GM12891 (cell line): ENCODE results near the gene FLT3.

ENCODE experiments used
- PAX5 ChIP-seq: IDR thresholded peaks from 2 replicates; pipeline ENCODE4 v1.6.1; 2011; ENCODE audit warnings: low read length, moderate library complexity, mild to moderate bottlenecking; ENCODE audit not compliant: insufficient read depth, severe bottlenecking
- POLR2A ChIP-seq: IDR thresholded peaks from 2 replicates; pipeline ENCODE4 v1.6.1; 2011; ENCODE audit warnings: low read depth, low read length, control low read depth
- POLR2AphosphoS5 ChIP-seq: IDR thresholded peaks from 2 replicates; pipeline ENCODE4 v1.6.1; 2011; ENCODE audit warnings: low read depth, low read length, control low read depth
- POU2F2 ChIP-seq: IDR thresholded peaks from 2 replicates; pipeline ENCODE4 v1.6.1; 2011; ENCODE audit warnings: low read depth, mild to moderate bottlenecking, control low read depth, low read length, moderate library complexity
- SPI1 ChIP-seq: IDR thresholded peaks from 2 replicates; pipeline ENCODE4 v1.6.1; 2011; ENCODE audit warnings: low read depth, low read length, control low read depth
- TAF1 ChIP-seq: IDR thresholded peaks from 2 replicates; pipeline ENCODE4 v1.6.1; 2011; ENCODE audit warnings: low read depth, low read length, control low read depth

DNA sequence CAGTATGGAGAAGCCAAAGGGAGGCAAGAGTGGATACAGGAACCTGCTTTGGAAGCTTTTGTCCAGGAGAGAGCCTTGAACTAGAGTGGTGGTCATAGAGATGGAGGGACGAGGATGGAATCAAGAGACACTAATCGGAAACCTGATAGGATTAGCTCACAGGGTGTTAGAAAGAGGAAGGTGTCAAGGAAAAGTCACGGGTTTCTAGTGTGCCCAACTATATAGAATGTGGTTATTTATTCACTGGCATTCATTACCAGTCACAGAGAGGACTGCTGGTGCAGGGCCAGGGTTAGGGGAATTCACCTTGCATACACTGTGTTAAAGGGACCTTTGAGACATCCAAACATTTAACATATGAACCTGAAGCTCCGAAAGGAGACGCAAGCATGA, 68.5 kb downstream of the FLT3 start:
- TF ChIP-seq POLR2A (no peak), POLR2AphosphoS5 (no peak), TAF1 (no peak), PAX5 (no peak), SPI1 (no peak), POU2F2 (no peak)
